AG04449 (cell line): ENCODE measurements around the gene THAP8.

ENCODE experiments used
- CTCF ChIA-PET: fragments of 350-600 bp; formaldehyde crosslinking; extraction: SDS; loops from one replicate; lab custom pipeline; 2021; ENCODE audit warnings: antibody characterized with exemption; lab: Yijun Ruan, JAX
- POLR2A ChIA-PET: fragments of 400-600, 350-600 bp; formaldehyde crosslinking; extraction: SDS; loops from one replicate; lab custom pipeline; 2020; ENCODE audit warnings: antibody characterized with exemption, inconsistent platforms; lab: Yijun Ruan, JAX
- DNase-seq: peaks from one replicate; pipeline ENCODE4 v3.0.0-alpha.2; 2010; ENCODE audit warnings: low read depth, low spot score
- H3K4me3 ChIP-seq: 2 replicates; pipeline ENCODE4 v1.5.1; 2011; ENCODE audit warnings: low read depth, mild to moderate bottlenecking, control low read depth, low read length
- TF ChIP-seq, protein P1 (sequence below): IDR thresholded peaks from one replicate; pipeline ENCODE4 v1.5.1; 2011; ENCODE audit warnings: mild to moderate bottlenecking, moderate library complexity, low read length, control low read depth, inconsistent platforms; ENCODE audit not compliant: insufficient read depth; ENCODE audit errors: missing control alignments

The THAP8 gene

DNA sequence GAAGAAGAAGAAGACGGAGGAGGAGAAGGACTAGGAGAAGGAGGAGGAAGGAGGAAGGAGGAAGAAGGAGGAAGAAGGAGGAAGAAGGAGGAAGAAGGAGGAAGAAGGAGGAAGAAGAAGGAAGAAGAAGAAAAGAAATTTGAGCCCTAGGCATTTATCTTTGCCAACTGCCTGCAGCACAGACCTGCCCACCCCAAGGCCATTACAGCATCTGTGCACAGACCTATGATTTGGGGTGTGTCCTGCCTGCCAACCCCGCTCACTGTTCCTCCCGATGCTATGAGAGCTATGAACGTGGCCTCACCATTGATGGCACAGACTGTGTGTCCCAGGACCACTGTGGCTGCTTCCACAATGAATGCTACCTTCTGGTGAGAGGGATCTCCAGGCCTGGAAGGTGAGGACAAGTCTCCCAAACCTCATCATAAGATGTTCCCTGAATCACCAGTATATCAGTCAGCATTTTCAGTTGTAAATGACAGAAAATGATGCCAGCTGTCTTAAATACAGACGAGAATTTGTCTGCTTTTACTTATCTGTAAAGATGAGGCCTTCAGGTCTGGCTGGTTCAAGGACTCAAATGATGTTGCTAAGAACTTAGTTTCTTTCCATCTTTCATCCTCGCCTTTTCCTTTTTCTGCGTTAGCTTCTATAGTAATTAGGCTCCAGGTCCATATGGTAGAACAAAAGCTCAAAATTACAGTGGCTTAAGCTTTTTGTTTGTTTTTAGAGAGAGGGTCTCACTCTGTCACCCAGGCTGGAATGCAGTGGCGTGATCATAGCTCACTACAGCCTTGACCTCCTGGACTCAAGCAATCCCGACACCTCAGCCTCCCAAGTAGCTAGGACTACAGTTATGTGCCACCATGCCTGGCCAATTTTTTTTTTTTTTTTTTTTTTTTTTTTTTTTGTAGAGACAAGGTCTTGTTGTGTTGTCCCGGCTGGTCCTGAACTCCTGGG, 63.0 kb downstream of the THAP8 start:
- CTCF ChIA-PET = interaction anchor here (1.2 to 1.5 kb wide), 2 partner anchors 31 to 44 kb away, joined by 3 to 4 read pairs; no protein-coding TSS in a partner anchor
- no peak overlapping the region for H3K4me3 ChIP-seq
- POLR2A ChIA-PET = no interaction called here
- TF ChIP-seq, protein P1, sequence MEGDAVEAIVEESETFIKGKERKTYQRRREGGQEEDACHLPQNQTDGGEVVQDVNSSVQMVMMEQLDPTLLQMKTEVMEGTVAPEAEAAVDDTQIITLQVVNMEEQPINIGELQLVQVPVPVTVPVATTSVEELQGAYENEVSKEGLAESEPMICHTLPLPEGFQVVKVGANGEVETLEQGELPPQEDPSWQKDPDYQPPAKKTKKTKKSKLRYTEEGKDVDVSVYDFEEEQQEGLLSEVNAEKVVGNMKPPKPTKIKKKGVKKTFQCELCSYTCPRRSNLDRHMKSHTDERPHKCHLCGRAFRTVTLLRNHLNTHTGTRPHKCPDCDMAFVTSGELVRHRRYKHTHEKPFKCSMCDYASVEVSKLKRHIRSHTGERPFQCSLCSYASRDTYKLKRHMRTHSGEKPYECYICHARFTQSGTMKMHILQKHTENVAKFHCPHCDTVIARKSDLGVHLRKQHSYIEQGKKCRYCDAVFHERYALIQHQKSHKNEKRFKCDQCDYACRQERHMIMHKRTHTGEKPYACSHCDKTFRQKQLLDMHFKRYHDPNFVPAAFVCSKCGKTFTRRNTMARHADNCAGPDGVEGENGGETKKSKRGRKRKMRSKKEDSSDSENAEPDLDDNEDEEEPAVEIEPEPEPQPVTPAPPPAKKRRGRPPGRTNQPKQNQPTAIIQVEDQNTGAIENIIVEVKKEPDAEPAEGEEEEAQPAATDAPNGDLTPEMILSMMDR = no peak
- no peak for DNase-seq

DNA sequence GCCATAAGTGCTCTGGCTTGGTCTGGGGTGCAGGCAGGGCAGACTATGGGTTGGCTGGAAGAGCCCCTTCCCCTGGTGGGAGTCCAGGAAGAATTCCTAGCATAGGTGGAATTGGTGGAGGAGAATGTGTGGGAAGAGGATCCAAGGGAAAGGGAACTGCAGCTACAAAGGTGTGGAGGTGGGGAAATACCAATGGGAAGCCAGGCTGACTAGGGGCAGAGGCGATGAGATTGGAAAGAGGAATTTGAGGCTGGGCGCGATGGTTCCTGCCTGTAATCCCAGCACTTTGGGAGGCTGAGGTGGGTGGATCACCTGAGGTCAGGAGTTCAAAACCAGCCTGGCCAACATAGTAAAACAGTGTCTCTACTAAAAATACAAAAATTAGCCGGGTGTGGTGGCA, 63.9 kb downstream of the THAP8 start:
- ChIA-PET POLR2A (no interaction called here), CTCF (interaction anchor here (1.5 kb wide), 1 partner anchor 43 kb away, joined by 4 read pairs; no protein-coding TSS in a partner anchor)
- TF ChIP-seq, protein P1 = no peak
- DNase-seq = no peak
- no peak overlapping the region for H3K4me3 ChIP-seq

DNA sequence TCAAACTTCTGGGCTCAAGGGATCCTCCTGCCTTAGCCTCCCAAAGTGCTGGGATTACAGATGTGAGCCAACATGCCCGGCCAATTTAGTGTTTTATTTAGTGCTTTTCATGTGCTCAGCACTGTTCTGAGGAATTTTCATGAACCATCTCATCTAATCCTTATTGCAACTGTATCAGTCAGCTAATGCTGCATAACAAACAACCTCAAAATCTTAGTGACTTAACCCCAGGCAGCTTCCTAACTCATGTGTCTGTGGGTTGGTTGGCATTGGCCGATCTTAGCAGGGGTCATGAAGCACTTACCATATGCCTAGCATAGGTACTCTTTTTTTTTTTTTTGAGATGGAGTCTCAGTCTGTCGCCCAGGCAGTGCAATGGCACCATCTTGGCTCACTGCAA, 65.3 kb downstream of the THAP8 start:
- no peak overlapping the region for H3K4me3 ChIP-seq
- ChIA-PET CTCF (no interaction called here), POLR2A (no interaction called here)
- TF ChIP-seq, protein P1 = no peak
- no peak for DNase-seq

DNA sequence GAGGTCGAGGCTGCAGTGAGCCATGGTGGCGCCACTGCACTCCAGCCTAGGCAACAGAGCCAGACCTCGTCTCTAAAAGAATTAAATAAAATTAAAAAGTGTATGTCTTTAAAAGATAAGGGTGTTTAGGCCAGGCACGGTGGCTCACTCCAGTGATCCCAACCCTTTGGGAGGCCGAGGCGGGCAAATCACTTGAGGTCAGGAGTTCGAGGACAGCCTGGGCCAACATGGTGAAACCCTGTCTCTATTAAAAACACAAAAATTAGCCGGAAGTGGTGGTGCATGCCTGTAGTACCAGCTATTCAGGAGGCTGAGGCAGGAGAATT, 66.6 kb downstream of the THAP8 start:
- TF ChIP-seq, protein P1 = no peak
- POLR2A ChIA-PET = no interaction called here
- CTCF ChIA-PET = interaction anchor here (0.9 kb wide), 1 partner anchor 34 kb away, joined by 3 read pairs; no protein-coding TSS in a partner anchor
- no peak for DNase-seq
- no peak overlapping the region for H3K4me3 ChIP-seq

DNA sequence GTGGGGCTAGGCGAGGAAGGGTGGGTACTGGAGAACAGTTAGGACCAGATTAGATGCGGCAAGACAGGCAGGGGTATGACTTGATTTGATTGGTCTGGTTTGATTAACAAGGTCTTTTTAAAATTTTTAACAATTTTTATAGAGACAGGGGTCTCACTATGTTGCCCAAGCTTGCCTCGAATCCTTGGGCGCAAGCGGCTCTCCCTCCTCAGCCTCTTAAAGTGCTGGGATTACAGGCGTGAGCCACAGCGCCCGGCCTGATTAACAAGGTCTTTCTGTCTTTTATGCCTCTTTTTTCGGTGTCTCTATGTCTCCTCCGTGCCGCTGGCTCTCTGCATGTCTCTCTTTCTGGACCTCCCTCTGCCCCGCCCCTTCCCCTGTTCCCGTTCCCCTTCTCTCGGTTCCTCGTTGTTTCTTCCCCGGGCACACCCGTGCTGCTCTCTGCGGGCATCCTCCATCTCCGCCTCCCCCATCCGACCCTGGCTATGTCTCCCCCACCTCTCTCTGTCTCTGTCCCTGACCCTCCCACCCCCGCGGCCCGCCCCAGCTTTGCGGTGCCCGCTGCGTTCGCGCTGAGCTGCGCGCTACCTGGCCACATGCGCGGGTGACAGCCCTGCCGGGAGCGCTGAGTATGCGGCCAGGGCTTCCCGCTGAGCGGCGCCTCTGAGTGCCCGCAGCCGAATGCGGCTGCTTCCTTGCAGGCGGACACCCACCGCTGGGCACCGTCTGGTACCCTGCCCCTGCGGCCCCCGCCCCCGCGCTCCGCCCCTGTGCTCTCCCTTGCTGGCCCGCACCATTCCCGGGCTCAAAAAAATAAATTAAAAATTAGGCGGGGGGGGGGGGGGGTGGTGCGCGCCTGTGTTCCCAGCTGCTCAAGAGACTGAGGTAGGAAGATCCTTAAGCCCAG, 67.2 kb downstream of the THAP8 start:
- CTCF ChIA-PET = interaction anchor here (0.9 kb wide), 1 partner anchor 33 kb away, joined by 3 read pairs; no protein-coding TSS in a partner anchor
- TF ChIP-seq, protein P1 = no peak
- POLR2A ChIA-PET = no interaction called here
- peak overlapping the region; percentile 39 for H3K4me3 ChIP-seq
- no peak for DNase-seq
